ENCODE measurements around the gene ZNF616.
A peak's percentile ranks its signal among the peaks of the same experiment; 100 is the strongest.

Gene ZNF616

GRCh38 chr19:52172347-52172746, 32.6 kb upstream of the ZNF616 start:
- no peak overlapping the region for H3K4me3 ChIP-seq (ENCODE audit: low read length)
- H3K4me2 ChIP-seq (ENCODE audit: low read length), result no peak overlapping the region

GRCh38 chr19:52171321-52172169, 31.8 kb upstream of the ZNF616 start, which contains the start of gene ZNF836:
TSS of gene ZNF836 (minus strand) at chr19:52171621. CDS start at chr19:52168072, 3,549 bp downstream.
- peak within 1 kb of the TSS; percentile 28; the same call in 1 of the 2 replicates for H3K4me3 ChIP-seq (ENCODE audit: low read length)
- H3K79me2 ChIP-seq (ENCODE audit: low read length), result no peaks in the 10 kb centered on the region
- no peaks in the 10 kb centered on the region for H3K36me3 ChIP-seq (replicated peaks; ENCODE audit: low read depth, low read length)
- H3K4me1 ChIP-seq (ENCODE audit: low read length), result no peaks in the 10 kb centered on the region
- no peak within 1 kb of the TSS for H3K9ac ChIP-seq (ENCODE audit: low read length)
- no peaks in the 10 kb centered on the region for H4K20me1 ChIP-seq (ENCODE audit: insufficient read depth, low read length)
- H3K27me3 ChIP-seq (ENCODE audit: low read depth, low read length), result no peaks in the 10 kb centered on the region
- no peak for TF ChIP-seq CTCF (IDR thresholded peaks at IDR 0.05; ENCODE audit: low read depth, low read length)
- TF ChIP-seq EZH2phosphoT487 (IDR thresholded peaks at IDR 0.05; ENCODE audit: low read depth), result no peak
- no peak within 1 kb of the TSS for H3K4me2 ChIP-seq (ENCODE audit: low read length)
- no peak within 1 kb of the TSS for H3K27ac ChIP-seq (ENCODE audit: low read length)
- no peak within 1 kb of the TSS for H2AFZ ChIP-seq (ENCODE audit: low read depth, low read length)
- peaks cover 18% of the 10 kb centered on the region; the same call in 1 of the 2 replicates for H3K9me3 ChIP-seq (ENCODE audit: insufficient read depth, low read length)

More at GRCh38 chr19:52172347-52172746, 32.6 kb upstream of the ZNF616 start:
- Histone ChIP-seq H3K36me3 (replicated peaks; ENCODE audit: low read depth, low read length) (no peaks in the 10 kb centered on the region), H4K20me1 (ENCODE audit: insufficient read depth, low read length) (no peaks in the 10 kb centered on the region), H3K9me3 (ENCODE audit: insufficient read depth, low read length) (peaks cover 18% of the 10 kb centered on the region; the same call in 1 of the 2 replicates), H2AFZ (ENCODE audit: low read depth, low read length) (no peak overlapping the region), H3K27me3 (ENCODE audit: low read depth, low read length) (no peaks in the 10 kb centered on the region), H3K79me2 (ENCODE audit: low read length) (no peaks in the 10 kb centered on the region), H3K9ac (ENCODE audit: low read length) (no peak overlapping the region), H3K27ac (ENCODE audit: low read length) (no peak overlapping the region), H3K4me1 (ENCODE audit: low read length) (no peaks in the 10 kb centered on the region)
- TF ChIP-seq CTCF (IDR thresholded peaks at IDR 0.05; ENCODE audit: low read depth, low read length) (no peak), EZH2phosphoT487 (IDR thresholded peaks at IDR 0.05; ENCODE audit: low read depth) (no peak)

- TF ChIP-seq CTCF (IDR thresholded peaks at IDR 0.05; ENCODE audit: low read depth, low read length), result no peak
- no peak for TF ChIP-seq EZH2phosphoT487 (IDR thresholded peaks at IDR 0.05; ENCODE audit: low read depth)
- no peak overlapping the region for H3K27ac ChIP-seq (ENCODE audit: low read length)
Observed at GRCh38 chr19:52170863-52171320, 31.2 kb upstream of the ZNF616 start.

GRCh38 chr19:52170304-52170703, 30.6 kb upstream of the ZNF616 start:
- H4K20me1 ChIP-seq (ENCODE audit: insufficient read depth, low read length), result no peaks in the 10 kb centered on the region
- H3K36me3 ChIP-seq (replicated peaks; ENCODE audit: low read depth, low read length), result no peaks in the 10 kb centered on the region
- H3K4me2 ChIP-seq (ENCODE audit: low read length), result no peak overlapping the region
- H3K9me3 ChIP-seq (ENCODE audit: insufficient read depth, low read length), result peaks cover 18% of the 10 kb centered on the region; the same call in 1 of the 2 replicates
- no peaks in the 10 kb centered on the region for H3K27me3 ChIP-seq (ENCODE audit: low read depth, low read length)
- no peak overlapping the region for H2AFZ ChIP-seq (ENCODE audit: low read depth, low read length)
- TF ChIP-seq CTCF (IDR thresholded peaks at IDR 0.05; ENCODE audit: low read depth, low read length) (no peak), EZH2phosphoT487 (IDR thresholded peaks at IDR 0.05; ENCODE audit: low read depth) (no peak)
- H3K27ac ChIP-seq (ENCODE audit: low read length), result no peak overlapping the region
- H3K9ac ChIP-seq (ENCODE audit: low read length), result no peak overlapping the region
- H3K79me2 ChIP-seq (ENCODE audit: low read length), result no peaks in the 10 kb centered on the region
- H3K4me3 ChIP-seq (ENCODE audit: low read length), result no peak overlapping the region
- no peaks in the 10 kb centered on the region for H3K4me1 ChIP-seq (ENCODE audit: low read length)

More at GRCh38 chr19:52170863-52171320, 31.2 kb upstream of the ZNF616 start:
- Histone ChIP-seq H3K79me2 (ENCODE audit: low read length) (no peaks in the 10 kb centered on the region), H3K4me1 (ENCODE audit: low read length) (no peaks in the 10 kb centered on the region), H3K4me3 (ENCODE audit: low read length) (no peak overlapping the region; the same call in 1 of the 2 replicates), H3K27me3 (ENCODE audit: low read depth, low read length) (no peaks in the 10 kb centered on the region), H3K4me2 (ENCODE audit: low read length) (no peak overlapping the region), H3K9ac (ENCODE audit: low read length) (no peak overlapping the region), H3K9me3 (ENCODE audit: insufficient read depth, low read length) (peaks cover 18% of the 10 kb centered on the region; the same call in 1 of the 2 replicates), H4K20me1 (ENCODE audit: insufficient read depth, low read length) (no peaks in the 10 kb centered on the region), H3K36me3 (replicated peaks; ENCODE audit: low read depth, low read length) (no peaks in the 10 kb centered on the region), H2AFZ (ENCODE audit: low read depth, low read length) (no peak overlapping the region)

Data from OCI-LY3 (cell line).